K562 (cell line): ENCODE data around the gene CCDC106. TPM values are rescaled to one million over a fixed set of nuclear protein-coding genes. Genes with fewer than 3 reads are reported as not detected.

ENCODE experiments used
- ATAC-seq: fragments of 200-7000 bp; cut with Tn5 transposase; 3 replicates; pipeline ENCODE4 v1.9.1; 2020; ENCODE audit warnings: moderate library complexity
- BruUV-seq: library from RNA; stranded (reverse); fragments of 400-500 nt; replicated peaks from 2 replicates; lab custom pipeline; 2021; lab: Mats Ljungman, UMichigan
- CTCF ChIA-PET: fragments of 300-600 bp; formaldehyde crosslinking; extraction: SDS; loops from one replicate; lab custom pipeline; 2021; ENCODE audit warnings: low intra/inter-chr PET ratio; lab: Yijun Ruan, JAX
- POLR2A ChIA-PET: fragments of 300-600, 350-650 bp; sonication (Branson Sonifier 250); formaldehyde crosslinking; extraction: SDS; loops from one replicate; lab custom pipeline; 2021; ENCODE audit warnings: antibody characterized with exemption, inconsistent platforms; lab: Yijun Ruan, JAX
- DNase-seq, 4 experiments: peaks; one replicate each; pipeline versions ENCODE4 v3.0.0 to v3.0.0-alpha.2; 2011 to 2018; ENCODE audit warnings: low spot score in 3 of 4, mixed read lengths in 3 of 4; ENCODE audit errors: extremely low read depth in 1 of 4
- FAIRE-seq: peaks from 2 replicates; lab custom pipeline; 2011; peaks lifted over from hg19 to GRCh38; lab: Jason Lieb, UNC
- H2AFZ ChIP-seq: 2 replicates; pipeline ENCODE4 v1.6.0; 2011; ENCODE audit warnings: low read depth, low read length, control low read depth, inconsistent platforms
- H3K27ac ChIP-seq: fragments of 200-600 bp; 3 replicates; pipeline ENCODE4 v1.8.0; 2011; ENCODE audit warnings: low read depth, mild to moderate bottlenecking, control low read depth, inconsistent platforms, low read length, moderate library complexity, mixed read lengths; ENCODE audit errors: extremely low read depth
- H3K27me3 ChIP-seq, 2 experiments: fragments of 300-600 bp in 1 of 2; 2 replicates in 1 of 2; 3 replicates in 1 of 2; pipeline versions ENCODE4 v1.6.0 to v1.8.0; 2011; ENCODE audit warnings: inconsistent platforms in 2 of 2, low read length in 2 of 2, mild to moderate bottlenecking in 1 of 2, mixed read lengths in 1 of 2, moderate library complexity in 1 of 2; ENCODE audit not compliant: control insufficient read depth in 2 of 2, insufficient read depth in 2 of 2
- H3K36me3 ChIP-seq: fragments of 300-600 bp; 3 replicates; pipeline ENCODE4 v1.8.0; 2011; ENCODE audit warnings: mild to moderate bottlenecking, low read length, inconsistent platforms; ENCODE audit not compliant: control insufficient read depth, insufficient read depth
- H3K4me1 ChIP-seq, 2 experiments: fragments of 200-600 bp in 1 of 2; replicated peaks in 1 of 2; 2 replicates in 1 of 2; 3 replicates in 1 of 2; pipeline versions ENCODE4 v1.5.1 to v1.8.0; 2011; ENCODE audit warnings: inconsistent platforms in 2 of 2, low read length in 2 of 2, mild to moderate bottlenecking in 1 of 2, mixed read lengths in 1 of 2, moderate library complexity in 1 of 2; ENCODE audit not compliant: control insufficient read depth in 2 of 2, insufficient read depth in 2 of 2
- H3K4me2 ChIP-seq: 2 replicates; pipeline ENCODE4 v1.6.1; 2011; ENCODE audit warnings: low read length, control low read depth, inconsistent platforms, mixed read lengths; ENCODE audit not compliant: insufficient read depth
- H3K4me3 ChIP-seq: fragments of 200-600 bp; sonication (generic), shearing (Covaris generic); 2 replicates; pipeline ENCODE4 v1.5.1; 2016; ENCODE audit warnings: control low read depth, inconsistent platforms
- H3K79me2 ChIP-seq: fragments of 200-600 bp; 3 replicates; pipeline ENCODE4 v1.8.0; 2011; ENCODE audit warnings: low read length, inconsistent platforms; ENCODE audit not compliant: control insufficient read depth, insufficient read depth
- H3K9ac ChIP-seq, 2 experiments: 2 replicates each; pipeline versions ENCODE4 v1.6.0 to v1.6.1; 2011; ENCODE audit warnings: low read depth in 2 of 2, low read length in 2 of 2, control low read depth in 1 of 2, inconsistent platforms in 1 of 2, mild to moderate bottlenecking in 1 of 2, mixed read lengths in 1 of 2; ENCODE audit not compliant: insufficient read depth in 1 of 2
- H3K9me1 ChIP-seq: one replicate; pipeline ENCODE4 v1.6.0; 2011; ENCODE audit warnings: inconsistent platforms, mild to moderate bottlenecking, low read length, moderate library complexity; ENCODE audit not compliant: control insufficient read depth, insufficient read depth
- H3K9me3 ChIP-seq: replicated peaks from 2 replicates; pipeline ENCODE4 v1.5.1; 2011; ENCODE audit warnings: low read depth, low read length, inconsistent platforms; ENCODE audit not compliant: control insufficient read depth, insufficient read depth
- H4K20me1 ChIP-seq: replicated peaks from 2 replicates; pipeline ENCODE4 v1.6.1; 2011; ENCODE audit warnings: low read length, inconsistent platforms, mixed read lengths; ENCODE audit not compliant: control insufficient read depth, insufficient read depth
- BHLHE40 ChIP-seq: IDR thresholded peaks from 2 replicates; pipeline ENCODE4 v1.6.1; 2011; ENCODE audit warnings: low read length, improper control_type of control experiment
- CREM ChIP-seq: IDR thresholded peaks from 2 replicates; pipeline ENCODE4 v1.6.1; 2014; ENCODE audit warnings: antibody characterized with exemption, low read depth
- MAFK ChIP-seq: IDR thresholded peaks from 2 replicates; pipeline ENCODE4 v1.6.1; 2011; ENCODE audit warnings: low read length, improper control_type of control experiment
- NCOA1 ChIP-seq: fragments of 450-650 bp; IDR thresholded peaks from 2 replicates; pipeline ENCODE4 v1.6.1; 2016; ENCODE audit warnings: low read depth
- PCBP1 ChIP-seq: fragments of 200-400 bp; formaldehyde crosslinking; IDR thresholded peaks from 2 replicates; pipeline ENCODE4 v1.6.1; 2018; ENCODE audit warnings: mild to moderate bottlenecking, low read depth, low read length; ENCODE audit not compliant: poor library complexity, severe bottlenecking
- POLR2G ChIP-seq: fragments of 200-400 bp; formaldehyde crosslinking; IDR thresholded peaks from 2 replicates; pipeline ENCODE4 v1.6.1; 2017; ENCODE audit warnings: low read depth, mild to moderate bottlenecking, antibody characterized with exemption, low read length, moderate library complexity
- POLR2H ChIP-seq: IDR thresholded peaks from 2 replicates; pipeline ENCODE4 v1.6.1; 2016; ENCODE audit warnings: missing genetic modification characterization, low read depth, mild to moderate bottlenecking, control low read depth, missing compliant biosample characterization, moderate library complexity
- RBFOX2 ChIP-seq: fragments of 200-400 bp; formaldehyde crosslinking; IDR thresholded peaks from 2 replicates; pipeline ENCODE4 v1.6.1; 2017; ENCODE audit warnings: low read depth, mild to moderate bottlenecking, low read length, moderate library complexity
- RREB1 ChIP-seq: fragments of 250-450 bp; sonication (Bioruptor Pico); IDR thresholded peaks from 2 replicates; pipeline ENCODE4 v1.4.0; 2020
- TCF7 ChIP-seq: sonication (generic); IDR thresholded peaks from 2 replicates; pipeline ENCODE4 v1.6.1; 2016; ENCODE audit warnings: antibody characterized with exemption, borderline replicate concordance
- TRIM24 ChIP-seq, 2 experiments: fragments of 450-650 bp; IDR thresholded peaks; 2 replicates each; pipeline ENCODE4 v1.6.1; 2016
- ZBTB8A ChIP-seq: fragments of 450-650 bp; IDR thresholded peaks from 2 replicates; pipeline ENCODE4 v1.6.1; 2018; ENCODE audit warnings: mild to moderate bottlenecking, moderate library complexity; ENCODE audit not compliant: partially characterized antibody
- ZC3H8 ChIP-seq: fragments of 450-650 bp; IDR thresholded peaks from 2 replicates; pipeline ENCODE4 v1.6.1; 2017
- WGBS: fragments of 100-300 bp; shearing (Covaris generic); methylation state at CpG from one replicate; pipeline ENCODE4 v1.1.6; 2016; ENCODE audit warnings: low coverage, mixed read lengths; ENCODE audit not compliant: insufficient coverage; ENCODE audit errors: missing lambda C conversion rate; 5-methylcytosine and 5-hydroxymethylcytosine counted together
- in situ Hi-C: fragments of 300-500 bp; cut with MboI; formaldehyde crosslinking; loops from 4 replicates; pipeline ENCODE4 v1.15.0; 2018; ENCODE audit warnings: inconsistent platforms, mixed read lengths
- intact Hi-C: fragments of 100-400 bp; cut with micrococcal nuclease; formaldehyde crosslinking; loops from 2 replicates; pipeline ENCODE4 v1.14.2; 2022
- polyA plus RNA-seq, 8 experiments: library from polyadenylated mRNA; depleted of rRNA in 4 of 8; stranded (reverse) in 5 of 8; unstranded in 3 of 8; fragments of >200 nt; fragmentation: Nextera tagmentation in 2 of 8; fragmentation: Illumina TruSeq in 1 of 8; extraction: Ambion mirVana in 2 of 8; extraction: Trizol in 1 of 8; gene quantifications; 2 replicates each; pipeline versions ENCODE4 v1.2.1 to v1.2.3, GENCODE V29; 2011 to 2014; ENCODE audit warnings: inconsistent platforms in 1 of 8, missing spikeins in 1 of 8
- total RNA-seq, 7 experiments: library from RNA; depleted of rRNA in 6 of 7; stranded (reverse); fragments of >200 nt in 6 of 7; fragmentation: Illumina TruSeq in 2 of 7; extraction: Trizol in 2 of 7; gene quantifications; 2 replicates each; pipeline versions ENCODE4 v1.2.1 to v1.2.3, GENCODE V29; 2011 to 2021; ENCODE audit warnings: low replicate concordance in 1 of 7
- TF ChIP-seq, protein P1 (sequence below): fragments of 250-450 bp; sonication (Bioruptor Pico); IDR thresholded peaks from 2 replicates; pipeline ENCODE4 v1.8.0; 2021; ENCODE audit warnings: moderate library complexity, mild to moderate bottlenecking, inconsistent platforms

CCDC106 gene
- total and polyA plus RNA-seq, 9 of the 15 experiments (the other 6 are each of a cell fraction or from before 2014, with no cell fraction given): 0.10 to 27.5 (median 15.0) TPM; not detected in 1

DNA sequence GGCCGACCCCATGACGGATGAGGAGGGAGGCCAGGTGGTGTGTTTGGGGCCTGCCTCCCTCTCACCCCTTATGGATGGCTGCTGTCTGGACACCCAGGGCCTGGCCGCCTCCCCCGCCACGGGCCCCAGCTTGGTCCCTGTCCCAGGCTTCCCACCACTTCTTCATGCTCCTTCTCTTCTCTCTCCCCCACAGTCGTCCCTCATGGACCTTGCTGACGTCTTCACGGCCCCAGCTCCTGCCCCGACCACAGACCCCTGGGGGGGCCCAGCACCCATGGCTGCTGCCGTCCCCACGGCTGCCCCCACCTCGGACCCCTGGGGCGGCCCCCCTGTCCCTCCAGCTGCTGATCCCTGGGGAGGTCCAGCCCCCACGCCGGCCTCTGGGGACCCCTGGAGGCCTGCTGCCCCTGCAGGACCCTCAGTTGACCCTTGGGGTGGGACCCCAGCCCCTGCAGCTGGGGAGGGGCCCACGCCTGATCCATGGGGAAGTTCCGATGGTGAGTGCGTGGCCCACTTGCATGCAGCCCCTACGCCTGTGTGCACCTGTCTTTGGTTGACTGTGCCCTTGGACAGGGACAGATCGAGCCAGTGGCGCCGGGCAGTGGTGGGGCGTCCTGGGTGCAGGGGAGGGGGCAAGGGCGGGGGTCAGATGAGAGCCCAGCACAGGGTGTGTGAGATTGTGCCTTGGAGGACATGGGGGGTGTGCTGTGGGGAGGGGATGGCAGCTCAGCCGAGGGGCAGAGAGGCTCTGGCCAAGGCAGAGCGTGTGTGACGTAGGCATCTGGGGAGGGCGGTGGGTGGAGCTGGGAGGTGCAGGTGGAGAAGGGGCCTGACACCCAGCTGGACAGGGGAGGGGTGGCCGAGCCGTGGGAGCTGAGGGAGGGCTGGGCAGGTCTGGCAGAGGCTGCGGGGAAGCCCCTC lies 43.8 kb downstream of the CCDC106 start:
- Histone ChIP-seq H3K36me3 (peaks cover 92% of the 10 kb centered on the region; the same call in 2 of the 3 replicates), H4K20me1 (peaks cover 20% of the 10 kb centered on the region), H3K9me1 (no peaks in the 10 kb centered on the region), H3K27ac (no peak overlapping the region), H2AFZ (no peak overlapping the region), H3K27me3 (no peaks in the 10 kb centered on the region), H3K9ac (no peak overlapping the region; a peak in 1 of 4 replicates), H3K4me1 (peaks cover 0 to 49% of the 10 kb centered on the region in 2 experiments; a peak in 3 of 5 replicates), H3K79me2 (no peaks in the 10 kb centered on the region), H3K4me2 (no peak overlapping the region), H3K4me3 (no peak overlapping the region), H3K9me3 (no peaks in the 10 kb centered on the region)
- DNase-seq (no peak), FAIRE-seq (no peak), ATAC-seq (no peak)
- TF ChIP-seq BHLHE40 (no peak), POLR2G (peak; percentile 54), TRIM24 (IDR thresholded peaks at IDR 0.05) (no peak), ZBTB8A (no peak), TCF7 (no peak), NCOA1 (no peak), ZC3H8 (no peak), CREM (no peak), POLR2H (tag) (no peak), MAFK (no peak), PCBP1 (peak; percentile 24), RBFOX2 (peak; percentile 14; the same call in 1 of the 2 replicates), RREB1 (CRISPR knock-in tag) (no peak)
- TF ChIP-seq, protein P1, sequence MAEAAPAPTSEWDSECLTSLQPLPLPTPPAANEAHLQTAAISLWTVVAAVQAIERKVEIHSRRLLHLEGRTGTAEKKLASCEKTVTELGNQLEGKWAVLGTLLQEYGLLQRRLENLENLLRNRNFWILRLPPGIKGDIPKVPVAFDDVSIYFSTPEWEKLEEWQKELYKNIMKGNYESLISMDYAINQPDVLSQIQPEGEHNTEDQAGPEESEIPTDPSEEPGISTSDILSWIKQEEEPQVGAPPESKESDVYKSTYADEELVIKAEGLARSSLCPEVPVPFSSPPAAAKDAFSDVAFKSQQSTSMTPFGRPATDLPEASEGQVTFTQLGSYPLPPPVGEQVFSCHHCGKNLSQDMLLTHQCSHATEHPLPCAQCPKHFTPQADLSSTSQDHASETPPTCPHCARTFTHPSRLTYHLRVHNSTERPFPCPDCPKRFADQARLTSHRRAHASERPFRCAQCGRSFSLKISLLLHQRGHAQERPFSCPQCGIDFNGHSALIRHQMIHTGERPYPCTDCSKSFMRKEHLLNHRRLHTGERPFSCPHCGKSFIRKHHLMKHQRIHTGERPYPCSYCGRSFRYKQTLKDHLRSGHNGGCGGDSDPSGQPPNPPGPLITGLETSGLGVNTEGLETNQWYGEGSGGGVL (CRISPR knock-in tag): no peak
- ChIA-PET POLR2A (interaction anchor here (0.7 to 1.2 kb wide), 2 partner anchors 11 to 55 kb away, joined by 3 to 5 read pairs; no protein-coding TSS in a partner anchor), CTCF (no interaction called here)
- WGBS: 92% methylated on average over 24 of the region's 31 CpGs
- no TSS peak for BruUV-seq
- in situ Hi-C loops: no loop called here
- intact Hi-C loops: no loop called here
